Measurements from ENCODE around the gene RNF182. TPM values are rescaled to one million over a fixed set of nuclear protein-coding genes. Genes with fewer than 3 reads are reported as not detected.

RNF182 gene
- polyA plus RNA-seq, 2 of the 4 experiments (the other 2 are of a cell fraction): 2.5 to 4.9 TPM

DNA sequence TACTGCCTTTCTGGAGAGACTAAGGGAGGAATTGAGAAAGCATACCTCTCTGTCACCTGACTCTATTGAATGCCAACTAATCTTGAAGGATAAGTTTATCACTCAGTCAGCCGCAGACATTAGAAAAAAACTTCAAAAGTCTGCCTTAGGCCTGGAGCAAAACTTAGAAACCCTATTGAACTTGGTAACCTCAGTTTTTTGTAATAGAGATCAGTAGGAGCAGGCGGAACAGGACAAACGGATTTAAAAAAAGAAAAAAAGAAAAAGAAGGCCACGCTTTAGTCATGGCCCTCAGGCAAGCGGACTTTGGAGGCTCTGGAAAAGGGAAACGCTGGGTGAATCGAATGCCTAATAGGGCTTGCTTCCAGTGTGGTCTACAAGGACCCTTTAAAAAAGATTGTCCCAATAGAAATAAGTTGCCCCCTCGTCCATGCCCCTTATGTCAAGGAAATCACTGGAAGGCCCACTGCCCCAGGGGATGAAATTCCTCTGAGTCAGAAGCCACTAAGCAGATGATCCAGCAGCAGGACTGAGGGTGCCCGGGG lies 43.1 kb upstream of the RNF182 start:
- DNase-seq (ENCODE audit: low read depth in 1 of 2, low spot score in 1 of 2) (no peak), ATAC-seq (no peak), FAIRE-seq (no peak)
- ChIA-PET CTCF (no interaction called here), POLR2A (no interaction called here)
- no peak overlapping the region for H3K4me2 ChIP-seq
- H3K4me3 ChIP-seq: no peak overlapping the region
- no peaks in the 10 kb centered on the region for H3K4me1 ChIP-seq
- 50% methylated on average over 9 of the region's 9 CpGs for WGBS (ENCODE audit: missing lambda C conversion rate)
- TF ChIP-seq, protein P1, sequence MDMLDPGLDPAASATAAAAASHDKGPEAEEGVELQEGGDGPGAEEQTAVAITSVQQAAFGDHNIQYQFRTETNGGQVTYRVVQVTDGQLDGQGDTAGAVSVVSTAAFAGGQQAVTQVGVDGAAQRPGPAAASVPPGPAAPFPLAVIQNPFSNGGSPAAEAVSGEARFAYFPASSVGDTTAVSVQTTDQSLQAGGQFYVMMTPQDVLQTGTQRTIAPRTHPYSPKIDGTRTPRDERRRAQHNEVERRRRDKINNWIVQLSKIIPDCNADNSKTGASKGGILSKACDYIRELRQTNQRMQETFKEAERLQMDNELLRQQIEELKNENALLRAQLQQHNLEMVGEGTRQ (IDR thresholded peaks at IDR 0.05): no peak
- no peak for TF ChIP-seq SMC3 (IDR thresholded peaks at IDR 0.05)
- TF ChIP-seq MAFK (IDR thresholded peaks at IDR 0.05; ENCODE audit: partially characterized antibody): no peak
- no peak for TF ChIP-seq ZNF302 (CRISPR knock-in tag; IDR thresholded peaks at IDR 0.05)
- no peak for TF ChIP-seq CEBPB (IDR thresholded peaks at IDR 0.05)
- no peak for TF ChIP-seq MYC (IDR thresholded peaks at IDR 0.05; ENCODE audit: borderline replicate concordance, low read length)
- no peak for TF ChIP-seq RCOR1 (IDR thresholded peaks at IDR 0.05; ENCODE audit: low read depth, low read length)
- no peak for TF ChIP-seq FOSB (CRISPR knock-in tag; IDR thresholded peaks at IDR 0.05)
- no peak for TF ChIP-seq HDAC2 (IDR thresholded peaks at IDR 0.05)
- TF ChIP-seq, protein P2, sequence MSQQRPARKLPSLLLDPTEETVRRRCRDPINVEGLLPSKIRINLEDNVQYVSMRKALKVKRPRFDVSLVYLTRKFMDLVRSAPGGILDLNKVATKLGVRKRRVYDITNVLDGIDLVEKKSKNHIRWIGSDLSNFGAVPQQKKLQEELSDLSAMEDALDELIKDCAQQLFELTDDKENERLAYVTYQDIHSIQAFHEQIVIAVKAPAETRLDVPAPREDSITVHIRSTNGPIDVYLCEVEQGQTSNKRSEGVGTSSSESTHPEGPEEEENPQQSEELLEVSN (IDR thresholded peaks at IDR 0.05; ENCODE audit: borderline replicate concordance, low read depth): no peak
- no peak for TF ChIP-seq KDM5A (IDR thresholded peaks at IDR 0.05)
- no peak for TF ChIP-seq CHD2 (IDR thresholded peaks at IDR 0.05; ENCODE audit: low read length, partially characterized antibody)
- TF ChIP-seq POLR2AphosphoS2 (conservative IDR thresholded peaks at IDR 0.05; ENCODE audit: low read length): no peak
- TF ChIP-seq, protein P3, sequence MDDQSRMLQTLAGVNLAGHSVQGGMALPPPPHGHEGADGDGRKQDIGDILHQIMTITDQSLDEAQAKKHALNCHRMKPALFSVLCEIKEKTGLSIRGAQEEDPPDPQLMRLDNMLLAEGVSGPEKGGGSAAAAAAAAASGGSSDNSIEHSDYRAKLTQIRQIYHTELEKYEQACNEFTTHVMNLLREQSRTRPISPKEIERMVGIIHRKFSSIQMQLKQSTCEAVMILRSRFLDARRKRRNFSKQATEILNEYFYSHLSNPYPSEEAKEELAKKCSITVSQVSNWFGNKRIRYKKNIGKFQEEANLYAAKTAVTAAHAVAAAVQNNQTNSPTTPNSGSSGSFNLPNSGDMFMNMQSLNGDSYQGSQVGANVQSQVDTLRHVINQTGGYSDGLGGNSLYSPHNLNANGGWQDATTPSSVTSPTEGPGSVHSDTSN (IDR thresholded peaks at IDR 0.05): no peak
- TF ChIP-seq FOSL2 (IDR thresholded peaks at IDR 0.05): no peak
- TF ChIP-seq FOSL2 (CRISPR knock-in tag; IDR thresholded peaks at IDR 0.05): no peak
- TF ChIP-seq RAD21 (conservative IDR thresholded peaks at IDR 0.05 in 1 of 2, IDR thresholded peaks at IDR 0.05 in 1 of 2): no peak
- TF ChIP-seq, protein P4, sequence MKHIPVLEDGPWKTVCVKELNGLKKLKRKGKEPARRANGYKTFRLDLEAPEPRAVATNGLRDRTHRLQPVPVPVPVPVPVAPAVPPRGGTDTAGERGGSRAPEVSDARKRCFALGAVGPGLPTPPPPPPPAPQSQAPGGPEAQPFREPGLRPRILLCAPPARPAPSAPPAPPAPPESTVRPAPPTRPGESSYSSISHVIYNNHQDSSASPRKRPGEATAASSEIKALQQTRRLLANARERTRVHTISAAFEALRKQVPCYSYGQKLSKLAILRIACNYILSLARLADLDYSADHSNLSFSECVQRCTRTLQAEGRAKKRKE (CRISPR knock-in tag; IDR thresholded peaks at IDR 0.05; ENCODE audit: low read depth): no peak
- no peaks in the 10 kb centered on the region for H3K9me3 ChIP-seq
- no peak overlapping the region for H3K27ac ChIP-seq

DNA sequence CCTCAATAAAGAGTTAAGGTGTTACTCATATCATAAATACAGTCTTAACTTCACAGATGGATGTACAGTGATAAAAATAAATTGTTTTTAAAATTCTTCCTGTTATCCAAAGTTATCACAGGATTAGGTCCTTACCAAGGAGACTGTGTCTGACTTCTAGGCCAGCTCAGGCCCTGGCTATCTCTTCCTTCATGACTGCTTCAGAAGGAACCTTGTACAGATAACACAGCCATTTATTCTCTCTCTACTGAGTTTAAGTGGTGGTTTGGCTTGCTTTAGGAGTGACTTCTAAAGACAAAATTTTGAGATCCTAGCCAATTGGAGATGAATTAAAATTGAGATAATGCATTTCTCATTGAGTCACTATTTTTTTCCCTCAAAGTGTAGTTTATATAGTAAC lies 40.8 kb upstream of the RNF182 start:
- Histone ChIP-seq H3K9me3 (no peaks in the 10 kb centered on the region), H3K4me1 (no peaks in the 10 kb centered on the region), H3K27ac (no peak overlapping the region), H3K4me3 (no peak overlapping the region), H3K4me2 (no peak overlapping the region)
- DNase-seq (ENCODE audit: low read depth in 1 of 2, low spot score in 1 of 2): no peak
- CTCF ChIA-PET: interaction anchor here (0.9 to 1.1 kb wide), 3 partner anchors 10 to 17 kb away, joined by 4 to 5 read pairs (median 4); no protein-coding TSS in a partner anchor
- FAIRE-seq: no peak
- no peak for ATAC-seq
- TF ChIP-seq RAD21 (conservative IDR thresholded peaks at IDR 0.05 in 1 of 2, IDR thresholded peaks at IDR 0.05 in 1 of 2) (no peak), HOXB5 (CRISPR knock-in tag; IDR thresholded peaks at IDR 0.05) (no peak), SMC3 (IDR thresholded peaks at IDR 0.05) (no peak), JUNB (IDR thresholded peaks at IDR 0.05) (no peak), POLR2AphosphoS2 (conservative IDR thresholded peaks at IDR 0.05; ENCODE audit: low read length) (no peak), ZC3H11A (IDR thresholded peaks at IDR 0.05) (no peak), RARB (CRISPR knock-in tag; IDR thresholded peaks at IDR 0.05) (no peak), ESRRA (IDR thresholded peaks at IDR 0.05; ENCODE audit: borderline replicate concordance, low read length) (no peak), CHD4 (IDR thresholded peaks at IDR 0.05; ENCODE audit: borderline replicate concordance) (no peak), CHD2 (IDR thresholded peaks at IDR 0.05; ENCODE audit: low read length, partially characterized antibody) (no peak), HOXA7 (CRISPR knock-in tag; IDR thresholded peaks at IDR 0.05) (no peak)
- TF ChIP-seq, protein P5, sequence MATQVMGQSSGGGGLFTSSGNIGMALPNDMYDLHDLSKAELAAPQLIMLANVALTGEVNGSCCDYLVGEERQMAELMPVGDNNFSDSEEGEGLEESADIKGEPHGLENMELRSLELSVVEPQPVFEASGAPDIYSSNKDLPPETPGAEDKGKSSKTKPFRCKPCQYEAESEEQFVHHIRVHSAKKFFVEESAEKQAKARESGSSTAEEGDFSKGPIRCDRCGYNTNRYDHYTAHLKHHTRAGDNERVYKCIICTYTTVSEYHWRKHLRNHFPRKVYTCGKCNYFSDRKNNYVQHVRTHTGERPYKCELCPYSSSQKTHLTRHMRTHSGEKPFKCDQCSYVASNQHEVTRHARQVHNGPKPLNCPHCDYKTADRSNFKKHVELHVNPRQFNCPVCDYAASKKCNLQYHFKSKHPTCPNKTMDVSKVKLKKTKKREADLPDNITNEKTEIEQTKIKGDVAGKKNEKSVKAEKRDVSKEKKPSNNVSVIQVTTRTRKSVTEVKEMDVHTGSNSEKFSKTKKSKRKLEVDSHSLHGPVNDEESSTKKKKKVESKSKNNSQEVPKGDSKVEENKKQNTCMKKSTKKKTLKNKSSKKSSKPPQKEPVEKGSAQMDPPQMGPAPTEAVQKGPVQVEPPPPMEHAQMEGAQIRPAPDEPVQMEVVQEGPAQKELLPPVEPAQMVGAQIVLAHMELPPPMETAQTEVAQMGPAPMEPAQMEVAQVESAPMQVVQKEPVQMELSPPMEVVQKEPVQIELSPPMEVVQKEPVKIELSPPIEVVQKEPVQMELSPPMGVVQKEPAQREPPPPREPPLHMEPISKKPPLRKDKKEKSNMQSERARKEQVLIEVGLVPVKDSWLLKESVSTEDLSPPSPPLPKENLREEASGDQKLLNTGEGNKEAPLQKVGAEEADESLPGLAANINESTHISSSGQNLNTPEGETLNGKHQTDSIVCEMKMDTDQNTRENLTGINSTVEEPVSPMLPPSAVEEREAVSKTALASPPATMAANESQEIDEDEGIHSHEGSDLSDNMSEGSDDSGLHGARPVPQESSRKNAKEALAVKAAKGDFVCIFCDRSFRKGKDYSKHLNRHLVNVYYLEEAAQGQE (IDR thresholded peaks at IDR 0.05): no peak
- TF ChIP-seq, protein P3 (IDR thresholded peaks at IDR 0.05): no peak
- POLR2A ChIA-PET: no interaction called here

All from A549 (cell line).